Body of pancreas (tissue), 4 donors: Measurements from ENCODE around the gene RGSL1. TPM values are rescaled to one million over a fixed set of nuclear protein-coding genes. Genes with fewer than 3 reads are reported as not detected.

Source experiments
- ATAC-seq: fragments of 150-250 bp; one replicate; pipeline ENCODE4 v1.9.1; 2016
- DNase-seq, 4 donors: peaks; one replicate each; pipeline ENCODE4 v3.0.0-alpha.2; 2019
- H3K27ac ChIP-seq, 4 donors: fragments of 200-600 bp; sonication (generic); 1 replicate in 3 of 4; 2 replicates in 1 of 4; pipeline versions ENCODE4 v1.5.1 to v1.6.1; 2016 to 2019; ENCODE audit warnings: mild to moderate bottlenecking in 1 of 4, mixed read lengths in 1 of 4, moderate library complexity in 1 of 4
- H3K27me3 ChIP-seq, 2 donors: fragments of 200-600 bp; sonication (generic); one replicate each; pipeline ENCODE4 v1.6.0; 2016; ENCODE audit warnings: mild to moderate bottlenecking in 1 of 2
- H3K36me3 ChIP-seq, 2 donors: fragments of 200-600 bp; sonication (generic); replicated peaks in 1 of 2; 2 replicates each; pipeline ENCODE4 v1.5.1; 2016; ENCODE audit warnings: low read depth in 2 of 2; ENCODE audit not compliant: insufficient read depth in 1 of 2
- H3K4me1 ChIP-seq: fragments of 200-600 bp; sonication (generic); one replicate; pipeline ENCODE4 v1.6.0; 2016
- H3K4me3 ChIP-seq, 2 donors: fragments of 200-600 bp; sonication (generic); 1 replicate in 1 of 2; 2 replicates in 1 of 2; pipeline ENCODE4 v1.5.1; 2016 to 2019
- H3K9me3 ChIP-seq, 3 donors: fragments of 200-600 bp; sonication (generic); 1 replicate in 2 of 3; 2 replicates in 1 of 3; pipeline ENCODE4 v1.5.1; 2016
- CTCF ChIP-seq, 7 experiments: fragments of 450-650 bp in 4 of 7; fragments of 200-600 bp in 3 of 7; sonication (generic) in 3 of 7; IDR thresholded peaks; one replicate each; pipeline ENCODE4 v1.5.1; 2016 to 2019; ENCODE audit warnings: antibody characterized with exemption in 7 of 7
- POLR2A ChIP-seq, 3 donors: fragments of 450-650 bp; IDR thresholded peaks; one replicate each; pipeline ENCODE4 v1.6.1; 2016; ENCODE audit warnings: antibody characterized with exemption in 3 of 3, mild to moderate bottlenecking in 2 of 3
- WGBS, 2 donors: methylation state at CpG; one replicate each; pipeline ENCODE4 v1.1.5; 2017; 5-methylcytosine and 5-hydroxymethylcytosine counted together
- intact Hi-C: fragments of 100-400 bp; cut with DNase I; formaldehyde crosslinking; loops from one replicate; pipeline ENCODE4 v1.15.1; 2023
- total RNA-seq, 2 donors: library from RNA; depleted of rRNA; stranded (reverse); fragments of >200 nt; gene quantifications; one replicate each; pipeline ENCODE4 v1.1.0, GENCODE V29; 2016

Gene RGSL1
- total RNA-seq, 2 donors from 2014 or later: not detected

DNA sequence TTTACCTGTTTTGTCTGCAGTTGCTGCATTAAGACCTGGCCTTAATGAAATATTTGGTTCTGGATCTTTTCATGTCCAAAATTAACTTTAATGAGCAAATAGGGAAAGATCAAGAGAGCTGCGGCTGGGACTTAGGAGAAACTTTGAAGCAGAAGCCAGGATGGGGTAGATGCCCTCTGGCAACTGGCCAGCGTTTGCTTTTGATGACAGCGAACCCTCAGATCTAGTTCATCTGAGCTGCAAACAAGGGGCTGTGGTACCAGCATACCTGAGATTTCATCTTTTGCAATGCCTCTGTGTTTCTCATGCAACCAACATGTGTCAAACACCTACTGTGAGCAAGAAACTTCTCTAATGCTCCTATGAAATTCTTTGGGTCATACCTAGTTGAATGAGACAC is 36.5 kb upstream of the RGSL1 start:
- no peak for ATAC-seq
- Histone ChIP-seq H3K36me3 (no peaks in the 10 kb centered on the region), H3K27ac (no peak overlapping the region), H3K4me3 (no peak overlapping the region), H3K27me3 (no peaks in the 10 kb centered on the region), H3K4me1 (peaks cover 9% of the 10 kb centered on the region), H3K9me3 (no peaks in the 10 kb centered on the region)
- no peak for DNase-seq
- 40 to 67% methylated on average over 3 of the region's 3 CpGs for WGBS, 2 donors
- TF ChIP-seq CTCF (IDR thresholded peaks at IDR 0.05) (no peak), POLR2A (IDR thresholded peaks at IDR 0.05) (no peak)
- intact Hi-C loops: no loop called here

GRCh38 chr1:182413969-182414368 is 36.0 kb upstream of the RGSL1 start:
- Histone ChIP-seq H3K4me1 (peaks cover 4% of the 10 kb centered on the region), H3K36me3 (no peaks in the 10 kb centered on the region), H3K27me3 (no peaks in the 10 kb centered on the region), H3K4me3 (no peak overlapping the region), H3K9me3 (no peaks in the 10 kb centered on the region), H3K27ac (no peak overlapping the region)
- no peak for TF ChIP-seq CTCF (IDR thresholded peaks at IDR 0.05)
- no peak for TF ChIP-seq POLR2A (IDR thresholded peaks at IDR 0.05)
- intact Hi-C loops: no loop called here
- DNase-seq (no peak), ATAC-seq (no peak)
- WGBS, 2 donors: 80 to 84% methylated on average over 6 of the region's 6 CpGs

DNA sequence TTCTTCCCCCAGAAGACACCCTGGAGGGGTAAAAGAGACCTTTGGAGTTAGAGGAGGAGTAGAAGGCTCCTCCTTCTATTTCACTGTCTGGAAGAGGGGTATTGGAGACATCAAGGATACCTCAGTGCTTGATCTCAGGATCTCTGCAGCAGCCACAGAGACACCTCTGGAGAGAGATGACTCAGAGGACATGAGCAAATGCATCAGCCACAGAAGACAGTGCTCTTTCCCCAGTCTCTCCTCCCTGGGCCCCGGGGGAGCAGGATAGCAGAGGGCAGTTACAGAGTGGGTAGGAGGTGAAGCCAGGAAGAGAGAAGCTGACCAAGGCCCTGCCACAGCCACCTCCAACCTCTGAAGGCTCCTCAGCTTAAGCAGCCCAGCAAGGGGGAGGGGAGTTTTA is 34.2 kb upstream of the RGSL1 start:
- Histone ChIP-seq H3K9me3 (no peaks in the 10 kb centered on the region), H3K4me1 (peaks cover 1% of the 10 kb centered on the region), H3K4me3 (no peak overlapping the region), H3K36me3 (no peaks in the 10 kb centered on the region), H3K27me3 (no peaks in the 10 kb centered on the region), H3K27ac (no peak overlapping the region)
- intact Hi-C loops: no loop called here
- DNase-seq (no peak), ATAC-seq (no peak)
- 67 to 86% methylated on average over 1 of the region's 1 CpG for WGBS, 2 donors
- TF ChIP-seq POLR2A (IDR thresholded peaks at IDR 0.05): no peak
- TF ChIP-seq CTCF (IDR thresholded peaks at IDR 0.05): no peak

GRCh38 chr1:182426442-182427430 is 23.2 kb upstream of the RGSL1 start:
- H3K36me3 ChIP-seq: no peaks in the 10 kb centered on the region
- H3K4me3 ChIP-seq: no peak overlapping the region
- ATAC-seq (no peak), DNase-seq (no peak)
- no peaks in the 10 kb centered on the region for H3K27me3 ChIP-seq
- no peaks in the 10 kb centered on the region for H3K9me3 ChIP-seq
- H3K4me1 ChIP-seq: no peaks in the 10 kb centered on the region
- 75 to 76% methylated on average over 7 of the region's 7 CpGs for WGBS, 2 donors
- TF ChIP-seq POLR2A (IDR thresholded peaks at IDR 0.05) (no peak), CTCF (IDR thresholded peaks at IDR 0.05) (no peak)
- H3K27ac ChIP-seq: no peak overlapping the region
- intact Hi-C loops: no loop called here

DNA sequence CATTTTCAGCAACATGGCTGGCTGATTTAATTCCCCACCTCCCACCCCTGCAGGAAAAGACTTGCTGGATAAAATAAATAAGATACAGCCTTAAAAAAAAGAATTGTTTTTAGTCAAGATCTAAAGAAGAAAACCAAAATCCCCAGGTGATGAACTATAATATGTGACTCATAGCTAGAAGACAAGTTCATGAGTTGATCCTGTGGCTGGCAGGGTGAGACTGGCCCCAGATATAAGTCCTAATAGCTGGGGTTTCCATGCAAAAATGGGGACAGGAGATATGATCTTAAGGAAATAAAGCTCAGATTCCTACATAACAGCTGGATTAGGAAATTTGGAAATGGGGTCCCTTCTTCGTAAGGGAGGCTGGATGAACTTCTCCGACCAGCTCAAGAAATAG is 21.9 kb upstream of the RGSL1 start:
- no peak for DNase-seq
- Histone ChIP-seq H3K27ac (no peak overlapping the region), H3K9me3 (no peaks in the 10 kb centered on the region), H3K27me3 (no peaks in the 10 kb centered on the region), H3K4me3 (no peak overlapping the region), H3K4me1 (no peaks in the 10 kb centered on the region), H3K36me3 (no peaks in the 10 kb centered on the region)
- 86 to 90% methylated on average over 2 of the region's 2 CpGs for WGBS, 2 donors
- intact Hi-C loops: no loop called here
- ATAC-seq: no peak
- no peak for TF ChIP-seq CTCF (IDR thresholded peaks at IDR 0.05)
